Loucy (cell line): ENCODE measurements around the gene LINGO1.

ENCODE experiments used
- H2AFZ ChIP-seq: fragments of 200-600 bp; sonication (generic); 2 replicates; pipeline ENCODE4 v1.6.0; 2016; ENCODE audit warnings: antibody characterized with exemption, mild to moderate bottlenecking, low read length, moderate library complexity
- H3F3A ChIP-seq: fragments of 200-600 bp; 2 replicates; pipeline ENCODE4 v1.6.0; 2016; ENCODE audit warnings: antibody characterized with exemption, low read depth, mild to moderate bottlenecking
- H3K27me3 ChIP-seq: fragments of 200-600 bp; sonication (generic); 2 replicates; pipeline ENCODE4 v1.6.1; 2014; ENCODE audit warnings: low read length, mild to moderate bottlenecking; ENCODE audit not compliant: insufficient read depth, poor library complexity, severe bottlenecking
- H3K36me3 ChIP-seq: fragments of 200-600 bp; sonication (generic); 2 replicates; pipeline ENCODE4 v1.6.1; 2016; ENCODE audit warnings: low read length; ENCODE audit not compliant: insufficient read depth
- H3K4me1 ChIP-seq: fragments of 200-600 bp; sonication (generic); 2 replicates; pipeline ENCODE4 v1.5.1; 2014; ENCODE audit warnings: low read length, mild to moderate bottlenecking; ENCODE audit not compliant: insufficient read depth, poor library complexity, severe bottlenecking
- H3K4me2 ChIP-seq: fragments of 200-600 bp; sonication (generic); 2 replicates; pipeline ENCODE4 v1.6.0; 2014; ENCODE audit warnings: antibody characterized with exemption, low read length, low read depth, mild to moderate bottlenecking; ENCODE audit not compliant: poor library complexity, severe bottlenecking
- H3K4me3 ChIP-seq: fragments of 200-600 bp; sonication (generic); 2 replicates; pipeline ENCODE4 v1.5.1; 2014; ENCODE audit warnings: low read length, mild to moderate bottlenecking, mixed read lengths; ENCODE audit not compliant: poor library complexity, severe bottlenecking
- H3K79me2 ChIP-seq: fragments of 200-600 bp; sonication (generic); 2 replicates; pipeline ENCODE4 v1.6.1; 2014; ENCODE audit warnings: low read length; ENCODE audit not compliant: insufficient read depth
- H3K9ac ChIP-seq: fragments of 200-600 bp; sonication (generic); 2 replicates; pipeline ENCODE4 v1.6.0; 2014; ENCODE audit warnings: mild to moderate bottlenecking, low read depth, low read length, moderate library complexity; ENCODE audit not compliant: poor library complexity, severe bottlenecking
- H3K9me2 ChIP-seq: fragments of 200-600 bp; sonication (generic); replicated peaks from 2 replicates; pipeline ENCODE4 v1.6.1; 2016; ENCODE audit warnings: low read depth, low read length, mixed read lengths
- H3K9me3 ChIP-seq: fragments of 200-600 bp; sonication (generic); 2 replicates; pipeline ENCODE4 v1.6.1; 2014; ENCODE audit warnings: mild to moderate bottlenecking, antibody characterized with exemption, low read length, low read depth; ENCODE audit not compliant: insufficient read depth
- H4K20me1 ChIP-seq: fragments of 200-600 bp; sonication (generic); 2 replicates; pipeline ENCODE4 v1.6.0; 2014; ENCODE audit warnings: antibody characterized with exemption, low read length, mild to moderate bottlenecking; ENCODE audit not compliant: insufficient read depth, poor library complexity, severe bottlenecking
- EZH2phosphoT487 ChIP-seq: fragments of 200-600 bp; IDR thresholded peaks from 2 replicates; pipeline ENCODE4 v1.6.1; 2018; ENCODE audit warnings: antibody characterized with exemption, mild to moderate bottlenecking, moderate library complexity, borderline replicate concordance
- TF ChIP-seq, protein P1 (sequence below): fragments of 200-600 bp; sonication (generic); conservative IDR thresholded peaks from 2 replicates; pipeline ENCODE4 v1.5.1; 2014; ENCODE audit warnings: mild to moderate bottlenecking, antibody characterized with exemption, low read length

Gene LINGO1

DNA sequence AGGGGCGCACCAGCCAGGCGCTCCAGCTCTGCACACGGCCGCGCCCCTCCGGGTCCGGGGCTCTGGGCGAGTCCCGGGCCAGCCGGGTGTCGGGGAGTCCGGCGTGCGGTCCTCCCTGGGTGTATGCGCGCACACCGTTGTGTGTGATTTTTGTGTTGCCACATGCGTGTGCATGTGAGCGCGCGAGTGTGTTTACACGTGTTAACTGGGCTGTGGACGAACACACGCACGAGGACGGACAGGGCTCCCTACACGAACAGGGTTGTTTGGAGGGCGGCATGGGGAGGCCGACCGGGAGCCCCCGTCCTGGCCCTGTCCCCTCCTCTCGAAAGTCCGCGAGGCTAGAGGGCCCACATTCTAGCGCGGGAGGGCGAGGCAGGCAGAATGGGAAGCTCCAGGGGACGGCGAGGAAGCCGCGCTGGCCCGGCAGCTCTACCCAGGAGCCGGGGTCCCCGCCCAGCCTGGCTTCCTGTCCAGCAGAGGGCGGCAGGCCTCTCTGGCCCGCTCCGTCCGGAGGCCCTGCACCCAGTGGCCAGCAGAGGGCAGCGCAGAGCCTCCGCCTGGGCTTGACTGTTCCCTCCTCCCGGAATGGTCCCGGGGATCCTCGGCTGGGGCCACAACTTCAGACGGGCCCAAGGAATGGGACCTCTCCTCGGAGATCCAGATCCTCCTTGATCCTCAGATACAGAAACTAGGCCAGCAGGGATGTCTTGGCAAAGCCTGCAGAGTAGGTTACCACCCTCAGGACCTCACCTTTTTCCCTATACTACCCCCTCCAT lies 611 bp upstream of the LINGO1 start:
- H3K9me2 ChIP-seq, result no peaks in the 10 kb centered on the region
- peak overlapping the region; percentile 79 for H3K4me2 ChIP-seq
- no peaks in the 10 kb centered on the region for H4K20me1 ChIP-seq
- H3K9ac ChIP-seq, result peak overlapping the region; percentile 46
- H3K27me3 ChIP-seq, result no peaks in the 10 kb centered on the region
- peaks cover 3% of the 10 kb centered on the region for H3K4me1 ChIP-seq
- TF ChIP-seq, protein P1, sequence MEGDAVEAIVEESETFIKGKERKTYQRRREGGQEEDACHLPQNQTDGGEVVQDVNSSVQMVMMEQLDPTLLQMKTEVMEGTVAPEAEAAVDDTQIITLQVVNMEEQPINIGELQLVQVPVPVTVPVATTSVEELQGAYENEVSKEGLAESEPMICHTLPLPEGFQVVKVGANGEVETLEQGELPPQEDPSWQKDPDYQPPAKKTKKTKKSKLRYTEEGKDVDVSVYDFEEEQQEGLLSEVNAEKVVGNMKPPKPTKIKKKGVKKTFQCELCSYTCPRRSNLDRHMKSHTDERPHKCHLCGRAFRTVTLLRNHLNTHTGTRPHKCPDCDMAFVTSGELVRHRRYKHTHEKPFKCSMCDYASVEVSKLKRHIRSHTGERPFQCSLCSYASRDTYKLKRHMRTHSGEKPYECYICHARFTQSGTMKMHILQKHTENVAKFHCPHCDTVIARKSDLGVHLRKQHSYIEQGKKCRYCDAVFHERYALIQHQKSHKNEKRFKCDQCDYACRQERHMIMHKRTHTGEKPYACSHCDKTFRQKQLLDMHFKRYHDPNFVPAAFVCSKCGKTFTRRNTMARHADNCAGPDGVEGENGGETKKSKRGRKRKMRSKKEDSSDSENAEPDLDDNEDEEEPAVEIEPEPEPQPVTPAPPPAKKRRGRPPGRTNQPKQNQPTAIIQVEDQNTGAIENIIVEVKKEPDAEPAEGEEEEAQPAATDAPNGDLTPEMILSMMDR, result peak; percentile 99
- TF ChIP-seq EZH2phosphoT487, result no peak
- H3F3A ChIP-seq, result no peaks in the 10 kb centered on the region
- no peaks in the 10 kb centered on the region for H3K36me3 ChIP-seq
- no peaks in the 10 kb centered on the region for H3K9me3 ChIP-seq
- H3K4me3 ChIP-seq, result peak overlapping the region; percentile 64
- H2AFZ ChIP-seq, result peak overlapping the region; percentile 99
- H3K79me2 ChIP-seq, result no peaks in the 10 kb centered on the region

DNA sequence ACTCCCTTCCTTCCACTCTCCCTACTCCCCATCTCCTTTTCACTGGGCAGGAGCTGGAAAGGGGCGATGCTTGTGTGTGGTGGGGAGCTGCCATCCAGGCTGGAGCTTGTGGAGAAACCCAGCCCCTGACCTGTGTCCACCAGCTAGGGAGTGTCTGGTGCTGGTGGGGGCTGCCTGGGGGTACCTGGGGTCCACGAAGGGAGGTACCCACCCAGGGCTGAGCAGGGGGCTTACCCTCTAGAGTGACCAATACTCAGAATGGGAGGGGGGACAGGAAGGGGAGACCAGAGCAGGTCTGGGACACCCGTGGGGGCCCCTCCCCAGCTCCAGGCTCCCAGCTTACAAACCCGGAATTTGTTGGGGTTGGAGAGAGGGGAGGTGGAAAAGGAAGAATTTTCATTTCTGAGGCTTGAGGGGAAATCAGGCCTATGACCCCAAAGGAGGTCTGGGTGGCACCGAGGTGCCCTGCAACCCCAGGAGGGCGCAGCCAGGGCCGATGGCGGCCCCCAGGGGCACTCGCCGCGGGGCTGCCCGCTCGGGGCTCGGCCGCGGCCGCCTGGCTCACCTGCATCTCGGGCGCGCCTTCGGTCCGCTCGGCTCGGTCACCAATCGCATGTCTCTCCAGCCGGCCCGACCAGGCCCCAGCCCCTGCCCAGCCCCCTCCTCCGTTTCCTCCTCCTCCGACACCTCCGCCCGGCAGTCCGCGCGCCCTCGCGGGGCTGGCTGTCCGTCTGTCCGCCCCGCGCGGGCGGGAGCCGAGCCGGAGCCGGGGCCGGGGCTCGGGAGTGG lies 773 bp downstream of the LINGO1 start:
- Histone ChIP-seq H3K9me2 (no peaks in the 10 kb centered on the region), H2AFZ (no peak overlapping the region), H3F3A (no peaks in the 10 kb centered on the region), H3K36me3 (no peaks in the 10 kb centered on the region), H3K4me2 (no peak overlapping the region), H3K27me3 (no peaks in the 10 kb centered on the region), H3K4me3 (no peak overlapping the region), H3K79me2 (no peaks in the 10 kb centered on the region), H4K20me1 (no peaks in the 10 kb centered on the region), H3K9me3 (no peaks in the 10 kb centered on the region), H3K9ac (no peak overlapping the region), H3K4me1 (peaks cover 3% of the 10 kb centered on the region)
- no peak for TF ChIP-seq EZH2phosphoT487
- TF ChIP-seq, protein P1, result no peak

DNA sequence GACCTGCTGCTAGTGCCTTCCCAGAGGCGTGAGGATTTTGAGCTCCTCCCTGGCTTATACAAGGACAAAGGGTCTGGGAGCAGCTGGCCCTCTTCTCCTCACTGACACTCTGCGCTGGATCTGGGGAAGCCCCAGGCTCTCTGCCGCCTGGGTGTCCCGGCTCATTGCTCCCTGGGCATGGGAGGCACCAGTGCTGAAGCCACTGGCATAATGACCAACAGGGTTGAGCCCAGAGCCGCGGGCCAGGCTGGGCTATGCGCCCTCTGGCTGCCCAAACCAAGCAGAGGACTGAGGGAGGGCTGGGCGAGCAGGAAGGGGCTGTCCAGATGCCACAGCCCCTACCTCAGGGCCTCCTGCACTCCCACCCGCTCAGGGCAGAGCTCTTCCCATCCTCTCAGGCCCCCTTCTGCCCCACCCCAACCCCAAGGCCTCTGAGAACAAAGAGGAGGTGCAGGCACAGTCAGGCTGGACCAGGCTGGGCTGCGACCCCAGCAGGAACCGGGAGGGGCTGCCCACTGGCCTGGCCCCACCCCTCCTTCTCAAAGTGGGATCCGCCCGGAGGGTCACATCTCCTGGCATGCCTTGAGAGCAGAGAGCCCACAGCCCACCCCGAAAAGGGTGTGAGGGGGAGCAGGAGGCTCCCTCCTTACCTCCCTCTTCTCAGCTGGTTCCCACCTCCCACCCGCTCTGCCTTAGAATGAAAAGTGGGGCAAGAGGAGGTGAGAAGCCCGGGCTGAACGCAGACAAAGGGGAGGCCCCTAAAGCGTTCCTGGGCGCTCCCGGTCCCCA lies 1.6 kb downstream of the LINGO1 start:
- Histone ChIP-seq H4K20me1 (no peaks in the 10 kb centered on the region), H2AFZ (no peak overlapping the region), H3K27me3 (no peaks in the 10 kb centered on the region), H3K4me3 (no peak overlapping the region), H3K9me2 (no peaks in the 10 kb centered on the region), H3K4me2 (no peak overlapping the region), H3K4me1 (peaks cover 3% of the 10 kb centered on the region), H3K9ac (no peak overlapping the region), H3K9me3 (no peaks in the 10 kb centered on the region), H3K36me3 (no peaks in the 10 kb centered on the region), H3F3A (no peaks in the 10 kb centered on the region), H3K79me2 (no peaks in the 10 kb centered on the region)
- no peak for TF ChIP-seq EZH2phosphoT487
- TF ChIP-seq, protein P1, result no peak
